ENCODE results near the gene HPCAL1. TPM values are rescaled to one million over a fixed set of nuclear protein-coding genes. Genes with fewer than 3 reads are reported as not detected.

The HPCAL1 gene
- total and polyA plus RNA-seq, 10 of the 15 experiments (the other 5 are each of a cell fraction or from before 2014, with no cell fraction given), result 0.40 to 12.8 (median 7.9) TPM

DNA sequence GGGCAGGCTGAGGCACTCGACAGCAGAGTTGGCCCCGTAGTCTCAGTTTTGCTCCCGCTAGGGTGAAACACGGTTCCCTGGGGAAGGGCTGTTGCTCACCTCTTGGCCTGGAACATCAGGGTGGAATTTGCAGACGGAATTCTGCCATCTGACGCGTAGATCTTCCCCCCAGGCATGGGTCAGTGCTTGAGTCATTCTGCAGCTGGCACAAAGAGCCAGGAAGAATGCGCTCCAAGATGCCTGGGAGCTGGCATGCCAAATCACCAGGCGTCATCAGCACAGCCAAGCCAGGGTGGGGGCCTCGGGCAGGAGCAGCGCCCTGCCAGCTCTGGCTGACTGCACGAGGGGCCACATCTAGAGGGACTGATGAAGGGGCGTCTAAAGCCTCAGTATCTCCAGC lies 102.7 kb downstream of the HPCAL1 start:
- DNase-seq (ENCODE audit: low read depth, low spot score), result no peak
- intact Hi-C loops (cut with micrococcal nuclease; ENCODE audit: unreplicated experiment) (no loop called here), in situ Hi-C loops (cut with MboI) (no loop called here)
- POLR2A ChIA-PET, result interaction anchor here (5.1 kb wide), 1 partner anchor 41 kb away, joined by 60 read pairs; the partner anchor contains the start of gene ODC1
- Histone ChIP-seq H3K27me3 (replicated peaks in 1 of 2; ENCODE audit: control insufficient read depth in 2 of 2, insufficient read depth in 2 of 2, low read length in 1 of 2) (no peaks in the 10 kb centered on the region), H3K36me3 (ENCODE audit: control insufficient read depth in 2 of 2, insufficient read depth in 2 of 2, low read length in 1 of 2) (no peaks in the 10 kb centered on the region; a peak in 1 of 4 replicates), H3K9ac (ENCODE audit: control insufficient read depth, insufficient read depth, low read length) (no peak overlapping the region), H2AFZ (ENCODE audit: control insufficient read depth, low read depth, low read length) (no peak overlapping the region), H3K9me3 (replicated peaks; ENCODE audit: control insufficient read depth, insufficient read depth, low read length) (no peaks in the 10 kb centered on the region), H4K20me1 (ENCODE audit: control insufficient read depth, insufficient read depth) (no peaks in the 10 kb centered on the region), H3K4me2 (ENCODE audit: control insufficient read depth, insufficient read depth) (no peak overlapping the region), H3K27ac (ENCODE audit: control insufficient read depth, insufficient read depth) (no peak overlapping the region), H3K4me1 (ENCODE audit: control insufficient read depth, insufficient read depth, low read length) (peaks cover 34% of the 10 kb centered on the region), H3K79me2 (ENCODE audit: control insufficient read depth, insufficient read depth, low read length) (no peaks in the 10 kb centered on the region), H3K4me3 (no peak overlapping the region)
- TF ChIP-seq RBBP5 (conservative IDR thresholded peaks at IDR 0.05), result no peak
- no peak for TF ChIP-seq MYB (IDR thresholded peaks at IDR 0.05; ENCODE audit: borderline replicate concordance, low read depth, low read length)
- TF ChIP-seq, protein P1, sequence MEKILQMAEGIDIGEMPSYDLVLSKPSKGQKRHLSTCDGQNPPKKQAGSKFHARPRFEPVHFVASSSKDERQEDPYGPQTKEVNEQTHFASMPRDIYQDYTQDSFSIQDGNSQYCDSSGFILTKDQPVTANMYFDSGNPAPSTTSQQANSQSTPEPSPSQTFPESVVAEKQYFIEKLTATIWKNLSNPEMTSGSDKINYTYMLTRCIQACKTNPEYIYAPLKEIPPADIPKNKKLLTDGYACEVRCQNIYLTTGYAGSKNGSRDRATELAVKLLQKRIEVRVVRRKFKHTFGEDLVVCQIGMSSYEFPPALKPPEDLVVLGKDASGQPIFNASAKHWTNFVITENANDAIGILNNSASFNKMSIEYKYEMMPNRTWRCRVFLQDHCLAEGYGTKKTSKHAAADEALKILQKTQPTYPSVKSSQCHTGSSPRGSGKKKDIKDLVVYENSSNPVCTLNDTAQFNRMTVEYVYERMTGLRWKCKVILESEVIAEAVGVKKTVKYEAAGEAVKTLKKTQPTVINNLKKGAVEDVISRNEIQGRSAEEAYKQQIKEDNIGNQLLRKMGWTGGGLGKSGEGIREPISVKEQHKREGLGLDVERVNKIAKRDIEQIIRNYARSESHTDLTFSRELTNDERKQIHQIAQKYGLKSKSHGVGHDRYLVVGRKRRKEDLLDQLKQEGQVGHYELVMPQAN (conservative IDR thresholded peaks at IDR 0.05), result no peak
- TF ChIP-seq ZZZ3 (IDR thresholded peaks at IDR 0.05; ENCODE audit: control insufficient read depth, insufficient read length, low read depth), result no peak
- TF ChIP-seq CHD1 (IDR thresholded peaks at IDR 0.05; ENCODE audit: low read depth, low read length), result no peak
- TF ChIP-seq BMI1 (IDR thresholded peaks at IDR 0.05; ENCODE audit: borderline replicate concordance), result no peak
- no peak for TF ChIP-seq PKNOX1 (IDR thresholded peaks at IDR 0.05)
- TF ChIP-seq PAX5 (IDR thresholded peaks at IDR 0.05; ENCODE audit: borderline replicate concordance, low read depth, low read length), result no peak
- TF ChIP-seq, protein P2, sequence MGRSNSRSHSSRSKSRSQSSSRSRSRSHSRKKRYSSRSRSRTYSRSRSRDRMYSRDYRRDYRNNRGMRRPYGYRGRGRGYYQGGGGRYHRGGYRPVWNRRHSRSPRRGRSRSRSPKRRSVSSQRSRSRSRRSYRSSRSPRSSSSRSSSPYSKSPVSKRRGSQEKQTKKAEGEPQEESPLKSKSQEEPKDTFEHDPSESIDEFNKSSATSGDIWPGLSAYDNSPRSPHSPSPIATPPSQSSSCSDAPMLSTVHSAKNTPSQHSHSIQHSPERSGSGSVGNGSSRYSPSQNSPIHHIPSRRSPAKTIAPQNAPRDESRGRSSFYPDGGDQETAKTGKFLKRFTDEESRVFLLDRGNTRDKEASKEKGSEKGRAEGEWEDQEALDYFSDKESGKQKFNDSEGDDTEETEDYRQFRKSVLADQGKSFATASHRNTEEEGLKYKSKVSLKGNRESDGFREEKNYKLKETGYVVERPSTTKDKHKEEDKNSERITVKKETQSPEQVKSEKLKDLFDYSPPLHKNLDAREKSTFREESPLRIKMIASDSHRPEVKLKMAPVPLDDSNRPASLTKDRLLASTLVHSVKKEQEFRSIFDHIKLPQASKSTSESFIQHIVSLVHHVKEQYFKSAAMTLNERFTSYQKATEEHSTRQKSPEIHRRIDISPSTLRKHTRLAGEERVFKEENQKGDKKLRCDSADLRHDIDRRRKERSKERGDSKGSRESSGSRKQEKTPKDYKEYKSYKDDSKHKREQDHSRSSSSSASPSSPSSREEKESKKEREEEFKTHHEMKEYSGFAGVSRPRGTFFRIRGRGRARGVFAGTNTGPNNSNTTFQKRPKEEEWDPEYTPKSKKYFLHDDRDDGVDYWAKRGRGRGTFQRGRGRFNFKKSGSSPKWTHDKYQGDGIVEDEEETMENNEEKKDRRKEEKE (IDR thresholded peaks at IDR 0.05), result no peak
- TF ChIP-seq TBL1XR1 (IDR thresholded peaks at IDR 0.05; ENCODE audit: low read depth, low read length), result no peak
- TF ChIP-seq IKZF2 (IDR thresholded peaks at IDR 0.05), result no peak
- TF ChIP-seq ZNF622 (IDR thresholded peaks at IDR 0.05), result no peak
- TF ChIP-seq ELK1 (IDR thresholded peaks at IDR 0.05; ENCODE audit: low read depth, low read length), result no peak
- no peak for TF ChIP-seq YBX1 (IDR thresholded peaks at IDR 0.05)
- no peak for ATAC-seq
- 88% methylated on average over 13 of the region's 13 CpGs for WGBS (ENCODE audit: insufficient coverage, insufficient replicate concordance, low lambda C conversion rate, missing lambda C conversion rate)
- FAIRE-seq, result no peak
- CTCF ChIA-PET, result interaction anchor here (0.5 kb wide), 1 partner anchor 155 kb away, joined by 3 read pairs; no protein-coding TSS in a partner anchor
- BruUV-seq (replicated peaks), result no TSS peak
- SMC1A ChIA-PET (ENCODE audit: uncharacterized antibody, unreplicated experiment), result interaction anchor here (7.6 kb wide), 1 partner anchor 24 kb away, joined by 112 read pairs; no protein-coding TSS in a partner anchor
- RAD21 ChIA-PET (ENCODE audit: unreplicated experiment), result interaction anchor here (1.0 to 5.7 kb wide), 4 partner anchors 25 to 276 kb away, joined by 3 to 181 read pairs (median 66); partner anchors contain the start of gene RRM2
